GM10266 (cell line): Measurements from ENCODE around the gene SHROOM2.

Experiments used
- DNase-seq: peaks from one replicate; pipeline ENCODE4 v3.0.0; 2012; ENCODE audit errors: extremely low spot score
- TF ChIP-seq, protein P1 (sequence below): IDR thresholded peaks from 2 replicates; pipeline ENCODE4 v1.5.1; 2012; ENCODE audit warnings: mild to moderate bottlenecking, low read depth; ENCODE audit not compliant: control insufficient read depth, insufficient read depth; ENCODE audit errors: missing control alignments

SHROOM2 gene

DNA sequence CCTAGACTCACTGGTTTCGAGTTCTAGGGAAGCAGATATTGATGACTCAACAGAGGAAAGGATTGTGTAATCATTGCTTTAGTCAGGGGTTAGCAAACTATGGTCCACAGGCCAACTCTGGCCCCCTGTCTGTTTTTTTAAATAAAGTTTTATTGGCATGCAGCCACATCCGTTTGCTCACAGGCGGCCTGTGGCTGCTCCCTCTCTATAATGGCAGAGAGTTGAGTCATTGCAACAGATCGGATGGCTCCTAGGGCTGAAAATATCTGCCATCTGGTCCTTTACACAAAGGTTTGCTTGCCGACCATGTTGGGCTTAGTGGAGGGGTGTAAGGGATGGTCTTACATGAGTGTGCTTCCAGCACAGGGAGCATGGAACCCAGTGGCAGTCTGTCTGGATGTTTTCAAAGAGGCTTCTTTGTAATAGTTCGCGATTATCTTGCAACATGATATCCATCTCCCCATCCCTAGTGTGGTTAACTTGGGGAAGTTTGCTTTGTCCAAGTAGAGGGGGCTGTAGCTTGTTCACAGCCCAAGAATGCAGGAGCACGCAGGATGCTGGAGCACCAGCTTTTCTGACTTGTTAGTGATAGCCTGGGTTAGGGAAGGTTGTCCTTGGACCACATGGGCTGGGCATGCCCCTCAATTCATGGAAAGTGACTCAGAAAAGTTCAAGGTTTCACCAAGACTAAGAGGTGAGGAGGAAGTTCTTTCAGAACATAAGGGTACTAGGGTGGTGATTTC is 121.6 kb downstream of the SHROOM2 start:
- TF ChIP-seq, protein P1, sequence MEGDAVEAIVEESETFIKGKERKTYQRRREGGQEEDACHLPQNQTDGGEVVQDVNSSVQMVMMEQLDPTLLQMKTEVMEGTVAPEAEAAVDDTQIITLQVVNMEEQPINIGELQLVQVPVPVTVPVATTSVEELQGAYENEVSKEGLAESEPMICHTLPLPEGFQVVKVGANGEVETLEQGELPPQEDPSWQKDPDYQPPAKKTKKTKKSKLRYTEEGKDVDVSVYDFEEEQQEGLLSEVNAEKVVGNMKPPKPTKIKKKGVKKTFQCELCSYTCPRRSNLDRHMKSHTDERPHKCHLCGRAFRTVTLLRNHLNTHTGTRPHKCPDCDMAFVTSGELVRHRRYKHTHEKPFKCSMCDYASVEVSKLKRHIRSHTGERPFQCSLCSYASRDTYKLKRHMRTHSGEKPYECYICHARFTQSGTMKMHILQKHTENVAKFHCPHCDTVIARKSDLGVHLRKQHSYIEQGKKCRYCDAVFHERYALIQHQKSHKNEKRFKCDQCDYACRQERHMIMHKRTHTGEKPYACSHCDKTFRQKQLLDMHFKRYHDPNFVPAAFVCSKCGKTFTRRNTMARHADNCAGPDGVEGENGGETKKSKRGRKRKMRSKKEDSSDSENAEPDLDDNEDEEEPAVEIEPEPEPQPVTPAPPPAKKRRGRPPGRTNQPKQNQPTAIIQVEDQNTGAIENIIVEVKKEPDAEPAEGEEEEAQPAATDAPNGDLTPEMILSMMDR, result no peak
- DNase-seq, result no peak

DNA sequence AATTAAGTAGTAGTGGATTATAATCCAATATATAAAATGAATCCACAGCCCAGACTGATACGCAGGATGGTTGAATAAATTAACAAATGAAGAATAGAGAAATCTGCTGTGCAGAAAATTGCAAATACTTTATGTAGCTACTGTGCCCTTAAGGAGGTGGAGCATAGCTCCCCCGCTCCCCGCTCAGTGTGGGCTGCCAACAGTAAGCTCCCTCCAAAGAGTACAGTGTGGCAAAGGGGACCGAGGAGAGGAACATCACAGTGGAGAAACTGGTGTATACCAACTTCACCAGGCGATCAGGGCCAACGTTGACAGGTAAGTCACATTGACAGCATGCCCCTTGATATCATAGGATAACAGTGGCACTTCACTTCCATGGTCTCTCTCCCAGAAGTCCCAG is 123.0 kb downstream of the SHROOM2 start:
- TF ChIP-seq, protein P1, result no peak
- no peak for DNase-seq

DNA sequence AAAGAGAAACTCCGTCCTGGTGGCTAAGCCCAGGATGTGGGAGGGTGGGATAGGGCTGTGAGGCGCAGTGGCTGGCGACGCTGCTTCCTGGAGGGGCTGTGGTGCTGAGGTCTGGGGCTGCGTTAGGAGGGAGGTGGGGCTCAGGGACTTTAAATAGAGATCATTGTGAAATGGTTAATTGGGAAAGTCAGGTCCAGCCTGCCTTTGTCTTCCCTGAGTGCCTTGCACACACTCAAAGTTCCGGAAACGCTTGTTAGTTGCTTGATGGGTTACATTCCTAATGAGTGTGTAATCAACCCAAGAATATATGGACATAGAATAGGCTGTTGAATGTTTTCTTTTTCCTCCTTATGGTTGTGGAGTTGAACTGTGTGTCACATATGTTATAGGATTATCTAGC is 125.3 kb downstream of the SHROOM2 start:
- TF ChIP-seq, protein P1, result no peak
- DNase-seq, result no peak

DNA sequence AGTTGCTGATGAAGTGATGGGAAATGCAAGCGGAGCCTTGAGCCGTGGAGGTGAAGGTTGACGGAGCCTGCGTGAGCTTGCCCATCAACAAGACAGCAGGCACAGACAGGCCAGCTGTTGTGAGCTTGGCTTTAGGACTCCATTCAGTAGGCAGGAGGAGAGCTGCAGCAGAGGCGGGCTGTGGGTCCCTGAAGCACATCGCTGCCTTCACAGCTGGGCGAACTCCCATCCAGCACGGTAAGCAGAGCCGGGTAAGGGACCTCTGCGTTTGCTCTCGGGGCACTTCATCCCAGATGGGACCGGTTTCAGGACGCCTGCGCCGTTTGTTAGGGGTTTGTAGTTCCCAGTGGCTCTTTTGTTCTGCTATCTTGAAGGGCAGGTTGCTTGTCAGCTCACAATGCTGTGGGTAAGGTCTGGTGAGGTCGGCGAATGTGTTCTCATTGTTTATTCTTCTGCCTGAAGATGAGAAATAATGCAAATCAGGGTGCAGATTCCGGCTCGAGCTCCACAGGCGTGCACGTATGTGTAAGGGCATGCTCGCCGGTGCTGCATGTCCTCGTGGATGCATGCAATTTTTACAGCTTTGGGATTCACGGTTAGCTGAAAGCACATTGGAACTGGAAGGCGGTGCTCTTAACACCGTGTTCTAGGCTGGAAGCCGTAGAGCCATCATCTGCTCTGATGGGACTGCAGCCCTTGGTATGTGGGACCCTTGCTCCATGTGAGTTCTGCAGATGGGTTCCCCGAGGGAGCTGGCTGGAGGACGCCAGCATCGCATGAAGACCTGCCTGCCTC is 126.3 kb downstream of the SHROOM2 start:
- no peak for DNase-seq

DNA sequence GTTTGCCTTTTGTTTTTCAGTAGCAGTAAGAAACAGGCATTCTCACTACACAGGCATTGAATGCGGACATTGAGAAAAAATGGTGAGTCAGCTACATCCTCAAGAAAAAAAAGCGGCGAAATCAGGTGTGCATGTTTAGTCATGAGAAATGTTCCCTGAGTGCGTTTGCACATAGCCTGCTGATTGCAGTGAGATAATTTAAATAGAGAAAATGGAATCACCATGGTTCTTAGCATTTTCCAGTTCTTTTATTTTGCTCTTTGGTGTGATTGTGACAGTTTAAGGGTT is 126.9 kb downstream of the SHROOM2 start:
- DNase-seq, result no peak
- TF ChIP-seq, protein P1, result no peak

More for the DNA sequence above, 126.3 kb downstream of the SHROOM2 start:
- TF ChIP-seq, protein P1, result no peak

DNA sequence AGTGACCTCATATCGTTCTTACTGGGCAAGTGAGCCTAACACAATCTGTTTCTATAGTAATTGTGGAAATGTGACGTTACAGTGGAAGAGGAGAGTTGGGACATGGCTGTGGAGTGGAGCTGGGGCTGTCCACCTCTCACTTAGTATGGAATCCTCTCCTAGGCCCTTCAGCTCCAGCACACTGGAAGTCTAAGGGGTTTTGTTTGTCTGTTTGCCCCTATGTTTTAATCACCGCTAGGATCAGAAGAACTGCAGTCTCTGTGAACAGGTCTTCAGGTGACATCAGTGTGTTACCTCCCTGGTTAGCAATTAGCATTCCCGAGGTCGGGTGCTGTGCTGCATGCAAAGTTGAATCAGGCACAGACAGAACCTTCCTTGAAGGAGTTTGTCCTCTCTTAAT is 131.6 kb downstream of the SHROOM2 start:
- TF ChIP-seq, protein P1, result no peak
- DNase-seq, result no peak

DNA sequence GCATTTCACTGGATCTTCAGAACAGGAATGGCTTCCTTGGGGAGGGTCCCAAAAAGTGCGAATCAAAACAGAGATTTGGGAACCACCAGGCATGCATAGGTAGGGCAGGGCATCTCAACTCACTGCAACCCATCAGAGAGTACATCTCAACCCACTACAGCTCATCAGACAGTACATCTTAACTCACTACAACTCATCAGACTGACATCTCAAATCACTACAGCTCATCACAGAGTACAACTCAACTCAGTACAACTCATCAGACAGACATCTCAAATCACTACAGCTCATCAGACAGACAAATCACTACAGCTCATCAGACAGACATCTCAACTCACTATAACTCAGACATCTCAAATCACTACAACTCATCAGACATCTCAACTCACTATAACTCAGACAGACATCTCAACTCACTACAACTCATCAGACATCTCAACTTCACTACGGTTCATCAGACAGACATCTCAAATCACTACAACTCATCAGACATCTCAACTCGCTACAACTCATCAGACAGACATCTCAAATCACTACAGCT is 133.5 kb downstream of the SHROOM2 start:
- no peak for DNase-seq

More for the DNA sequence above, 133.5 kb downstream of the SHROOM2 start:
- TF ChIP-seq, protein P1, result no peak
